Measurements from ENCODE around the gene RNF167.
"Not testable (repeated sequence)": the region's sequence is repeated elsewhere in the genome, so short reads cannot be mapped to it uniquely, and the experiment has no call there.

Gene RNF167

GRCh38 chr17:4919511-4920047 lies 20.5 kb upstream of the RNF167 start:
- no peaks in the 10 kb centered on the region for H3K27me3 ChIP-seq (ENCODE audit: insufficient read depth, low read length, poor library complexity, severe bottlenecking)
- H2AFZ ChIP-seq (ENCODE audit: low read length): no peak overlapping the region
- no peak for TF ChIP-seq EZH2phosphoT487 (IDR thresholded peaks at IDR 0.05; ENCODE audit: borderline replicate concordance)
- TF ChIP-seq, protein P1, sequence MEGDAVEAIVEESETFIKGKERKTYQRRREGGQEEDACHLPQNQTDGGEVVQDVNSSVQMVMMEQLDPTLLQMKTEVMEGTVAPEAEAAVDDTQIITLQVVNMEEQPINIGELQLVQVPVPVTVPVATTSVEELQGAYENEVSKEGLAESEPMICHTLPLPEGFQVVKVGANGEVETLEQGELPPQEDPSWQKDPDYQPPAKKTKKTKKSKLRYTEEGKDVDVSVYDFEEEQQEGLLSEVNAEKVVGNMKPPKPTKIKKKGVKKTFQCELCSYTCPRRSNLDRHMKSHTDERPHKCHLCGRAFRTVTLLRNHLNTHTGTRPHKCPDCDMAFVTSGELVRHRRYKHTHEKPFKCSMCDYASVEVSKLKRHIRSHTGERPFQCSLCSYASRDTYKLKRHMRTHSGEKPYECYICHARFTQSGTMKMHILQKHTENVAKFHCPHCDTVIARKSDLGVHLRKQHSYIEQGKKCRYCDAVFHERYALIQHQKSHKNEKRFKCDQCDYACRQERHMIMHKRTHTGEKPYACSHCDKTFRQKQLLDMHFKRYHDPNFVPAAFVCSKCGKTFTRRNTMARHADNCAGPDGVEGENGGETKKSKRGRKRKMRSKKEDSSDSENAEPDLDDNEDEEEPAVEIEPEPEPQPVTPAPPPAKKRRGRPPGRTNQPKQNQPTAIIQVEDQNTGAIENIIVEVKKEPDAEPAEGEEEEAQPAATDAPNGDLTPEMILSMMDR (conservative IDR thresholded peaks at IDR 0.05; ENCODE audit: low read length): no peak
- no peak overlapping the region for H3K4me3 ChIP-seq (ENCODE audit: low read length, poor library complexity, severe bottlenecking)
- no peaks in the 10 kb centered on the region for H3K4me1 ChIP-seq (ENCODE audit: insufficient read depth, low read length, poor library complexity, severe bottlenecking)
- no peaks in the 10 kb centered on the region for H3K9me3 ChIP-seq (ENCODE audit: insufficient read depth, low read depth, low read length)
- no peaks in the 10 kb centered on the region for H4K20me1 ChIP-seq (ENCODE audit: insufficient read depth, low read length, poor library complexity, severe bottlenecking)
- no peaks in the 10 kb centered on the region for H3K79me2 ChIP-seq (ENCODE audit: insufficient read depth, low read length)
- H3K9ac ChIP-seq (ENCODE audit: low read depth, low read length, poor library complexity, severe bottlenecking): no peak overlapping the region
- H3K36me3 ChIP-seq (ENCODE audit: insufficient read depth, low read length): no peaks in the 10 kb centered on the region
- H3K4me2 ChIP-seq (ENCODE audit: low read depth, low read length, poor library complexity, severe bottlenecking): no peak overlapping the region
- H3F3A ChIP-seq (ENCODE audit: low read depth): no peaks in the 10 kb centered on the region
- no peaks in the 10 kb centered on the region for H3K9me2 ChIP-seq (replicated peaks; ENCODE audit: low read depth, low read length)

DNA sequence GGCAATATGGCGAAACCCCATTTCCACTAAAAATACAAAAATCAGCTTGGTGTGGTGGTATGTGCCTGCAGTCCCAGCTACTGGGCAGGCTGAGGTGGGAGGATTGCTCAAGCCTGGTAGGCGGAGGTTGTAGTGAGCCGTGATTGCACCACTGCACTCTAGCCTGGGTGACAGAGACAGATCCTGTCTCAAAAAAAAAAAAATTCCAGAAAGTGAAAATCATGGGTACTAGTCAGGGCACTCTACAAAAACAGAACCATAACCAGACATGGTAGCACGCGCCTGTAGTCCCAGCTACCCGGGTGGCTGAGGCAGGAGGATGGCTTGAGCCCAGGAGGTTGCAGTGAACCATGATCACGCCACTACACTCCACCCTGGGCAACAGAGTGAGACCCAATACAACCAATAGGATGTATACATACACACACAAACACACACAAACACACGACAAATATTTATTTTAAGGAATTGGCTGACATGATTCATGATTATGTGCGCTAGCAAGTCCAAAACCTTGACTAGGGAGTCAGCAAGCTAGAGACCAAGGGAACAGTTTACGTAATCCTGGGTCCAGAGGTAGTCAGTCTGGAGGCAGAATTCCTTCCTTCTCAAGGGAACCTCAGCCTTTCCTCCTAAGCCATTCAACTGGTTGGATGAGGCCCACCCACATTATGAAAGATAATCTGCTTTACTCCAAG lies 19.6 kb upstream of the RNF167 start:
- no peaks in the 10 kb centered on the region for H3K4me1 ChIP-seq (ENCODE audit: insufficient read depth, low read length, poor library complexity, severe bottlenecking)
- H3K27me3 ChIP-seq (ENCODE audit: insufficient read depth, low read length, poor library complexity, severe bottlenecking): no peaks in the 10 kb centered on the region
- no peaks in the 10 kb centered on the region for H3F3A ChIP-seq (ENCODE audit: low read depth)
- H3K9me2 ChIP-seq (replicated peaks; ENCODE audit: low read depth, low read length): no peaks in the 10 kb centered on the region
- no peak overlapping the region for H3K9ac ChIP-seq (ENCODE audit: low read depth, low read length, poor library complexity, severe bottlenecking)
- H3K9me3 ChIP-seq (ENCODE audit: insufficient read depth, low read depth, low read length): no peaks in the 10 kb centered on the region
- H2AFZ ChIP-seq (ENCODE audit: low read length): no peak overlapping the region
- H3K4me2 ChIP-seq (ENCODE audit: low read depth, low read length, poor library complexity, severe bottlenecking): no peak overlapping the region
- no peak overlapping the region for H3K4me3 ChIP-seq (ENCODE audit: low read length, poor library complexity, severe bottlenecking)
- no peaks in the 10 kb centered on the region for H3K79me2 ChIP-seq (ENCODE audit: insufficient read depth, low read length)
- no peaks in the 10 kb centered on the region for H4K20me1 ChIP-seq (ENCODE audit: insufficient read depth, low read length, poor library complexity, severe bottlenecking)
- TF ChIP-seq EZH2phosphoT487 (IDR thresholded peaks at IDR 0.05; ENCODE audit: borderline replicate concordance): no peak
- no peaks in the 10 kb centered on the region for H3K36me3 ChIP-seq (ENCODE audit: insufficient read depth, low read length)

DNA sequence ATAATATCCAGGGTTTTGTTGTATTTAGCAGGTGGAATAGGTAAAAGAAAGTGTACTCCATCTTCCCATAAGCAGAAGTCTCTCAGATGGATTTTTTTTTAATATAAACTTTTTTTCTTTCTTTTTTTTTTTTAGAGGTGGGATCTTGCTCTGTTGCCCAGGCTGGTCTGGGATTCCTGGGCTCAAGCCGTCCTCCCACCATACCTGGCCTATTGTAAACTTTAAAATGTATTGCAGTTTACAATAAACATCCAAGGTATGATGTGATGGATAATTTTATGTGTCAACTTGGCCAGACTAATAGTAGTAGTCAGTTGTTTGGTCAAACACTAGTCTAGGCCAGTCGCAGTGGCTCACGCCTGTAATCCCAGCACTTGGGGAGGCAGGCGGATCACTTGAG lies 18.7 kb upstream of the RNF167 start:
- Histone ChIP-seq H3K9ac (ENCODE audit: low read depth, low read length, poor library complexity, severe bottlenecking) (no peak overlapping the region), H3K4me3 (ENCODE audit: low read length, poor library complexity, severe bottlenecking) (no peak overlapping the region), H3K4me1 (ENCODE audit: insufficient read depth, low read length, poor library complexity, severe bottlenecking) (no peaks in the 10 kb centered on the region), H3F3A (ENCODE audit: low read depth) (no peaks in the 10 kb centered on the region), H3K36me3 (ENCODE audit: insufficient read depth, low read length) (no peaks in the 10 kb centered on the region), H3K9me3 (ENCODE audit: insufficient read depth, low read depth, low read length) (no peaks in the 10 kb centered on the region), H3K79me2 (ENCODE audit: insufficient read depth, low read length) (no peaks in the 10 kb centered on the region), H2AFZ (ENCODE audit: low read length) (no peak overlapping the region), H3K27me3 (ENCODE audit: insufficient read depth, low read length, poor library complexity, severe bottlenecking) (no peaks in the 10 kb centered on the region), H3K4me2 (ENCODE audit: low read depth, low read length, poor library complexity, severe bottlenecking) (no peak overlapping the region), H3K9me2 (replicated peaks; ENCODE audit: low read depth, low read length) (no peaks in the 10 kb centered on the region), H4K20me1 (ENCODE audit: insufficient read depth, low read length, poor library complexity, severe bottlenecking) (no peaks in the 10 kb centered on the region)
- TF ChIP-seq EZH2phosphoT487 (IDR thresholded peaks at IDR 0.05; ENCODE audit: borderline replicate concordance): no peak
- TF ChIP-seq, protein P1 (conservative IDR thresholded peaks at IDR 0.05; ENCODE audit: low read length): no peak

GRCh38 chr17:4926577-4927335 lies 13.3 kb upstream of the RNF167 start:
- not testable (repeated sequence) for H3F3A ChIP-seq (ENCODE audit: low read depth); H3K4me3 ChIP-seq (ENCODE audit: low read length, poor library complexity, severe bottlenecking); H3K4me1 ChIP-seq (ENCODE audit: insufficient read depth, low read length, poor library complexity, severe bottlenecking); H3K27me3 ChIP-seq (ENCODE audit: insufficient read depth, low read length, poor library complexity, severe bottlenecking); H3K4me2 ChIP-seq (ENCODE audit: low read depth, low read length, poor library complexity, severe bottlenecking); H3K36me3 ChIP-seq (ENCODE audit: insufficient read depth, low read length); H2AFZ ChIP-seq (ENCODE audit: low read length); H4K20me1 ChIP-seq (ENCODE audit: insufficient read depth, low read length, poor library complexity, severe bottlenecking); H3K9ac ChIP-seq (ENCODE audit: low read depth, low read length, poor library complexity, severe bottlenecking); H3K9me2 ChIP-seq (replicated peaks; ENCODE audit: low read depth, low read length); H3K9me3 ChIP-seq (ENCODE audit: insufficient read depth, low read depth, low read length); H3K79me2 ChIP-seq (ENCODE audit: insufficient read depth, low read length)

Measured in Loucy (cell line).